Measurements from ENCODE around the gene RAMAC.
A peak's percentile ranks its signal among the peaks of the same experiment; 100 is the strongest.
"Not testable (repeated sequence)": the region's sequence is repeated elsewhere in the genome, so short reads cannot be mapped to it uniquely, and the experiment has no call there.

Gene RAMAC

DNA sequence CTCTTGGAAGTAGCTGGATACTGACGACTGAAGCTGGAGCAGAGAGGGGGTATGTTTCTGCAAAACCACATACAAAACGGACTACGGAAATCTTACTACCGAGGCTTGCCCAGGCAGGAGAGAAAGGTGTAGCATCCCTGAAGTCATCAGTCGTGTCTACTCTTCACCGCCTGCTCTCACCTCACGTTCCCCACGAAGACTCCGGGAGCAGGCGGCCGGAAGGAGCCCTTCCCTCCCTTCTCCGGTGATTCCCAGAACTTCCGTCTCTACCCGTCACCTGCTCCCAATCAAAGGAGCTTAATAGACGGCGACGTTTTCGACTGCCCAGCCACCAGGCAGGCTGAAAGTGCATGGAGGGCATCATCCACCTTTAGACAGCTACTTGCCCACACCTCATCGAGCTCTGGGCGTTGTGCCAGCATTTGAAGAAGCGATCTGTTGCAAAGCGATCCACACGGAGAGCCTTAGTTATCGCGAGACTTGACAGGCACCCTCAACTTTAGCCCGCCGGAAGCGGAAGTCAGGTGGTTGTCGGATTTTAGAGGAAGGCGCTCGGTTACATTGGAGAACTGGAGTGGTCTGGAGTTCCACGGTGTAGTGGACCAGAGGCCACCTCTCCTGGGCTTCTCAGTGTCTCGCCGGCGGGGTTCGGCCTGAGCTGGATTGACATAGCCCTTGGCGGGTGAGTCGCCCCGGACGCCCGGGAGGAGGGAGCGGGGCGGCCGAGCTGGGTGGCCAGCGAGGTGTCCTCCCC, at the start of gene RAMAC:
Gene RAMAC, plus strand, starts transcription at position 523 of the 754 bp plus-strand sequence. CDS start 2,809 bp downstream, outside the sequence.
- peak; percentile 84 for DNase-seq

DNA sequence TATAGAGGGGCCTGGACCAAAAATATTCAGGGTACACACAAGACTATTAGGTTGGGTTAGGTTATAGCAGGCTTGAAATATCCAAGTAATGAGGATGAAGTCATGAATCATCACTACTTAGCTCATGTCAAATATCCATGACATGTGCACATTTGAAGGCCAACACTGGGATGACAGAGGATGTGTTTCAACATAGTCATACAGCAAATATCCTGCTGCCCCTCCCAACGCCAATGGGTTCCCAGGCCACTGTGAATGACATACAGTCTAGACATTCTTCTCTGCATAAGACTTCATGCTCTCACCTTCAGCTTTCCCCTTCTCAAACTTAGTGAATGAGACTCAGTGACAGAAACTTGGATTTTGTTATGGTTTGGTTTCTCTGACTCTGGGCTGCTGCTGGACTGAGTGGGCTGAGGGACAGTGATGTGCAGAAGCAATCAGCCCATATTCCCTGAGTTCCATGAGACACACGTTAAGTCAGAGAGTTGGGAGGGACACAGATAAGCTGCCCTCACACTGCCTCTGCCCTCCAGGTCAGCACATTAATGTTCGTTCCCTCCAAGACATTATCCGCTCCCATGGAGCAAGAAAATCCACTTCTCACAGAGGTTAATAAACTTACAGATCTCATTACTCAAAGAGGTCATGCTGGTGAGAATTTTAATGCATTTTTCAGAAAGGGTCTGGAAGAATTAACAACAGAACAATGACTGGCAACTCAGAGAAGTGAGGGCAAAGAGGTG, 48.9 kb upstream of the RAMAC start:
- no peak for DNase-seq

DNA sequence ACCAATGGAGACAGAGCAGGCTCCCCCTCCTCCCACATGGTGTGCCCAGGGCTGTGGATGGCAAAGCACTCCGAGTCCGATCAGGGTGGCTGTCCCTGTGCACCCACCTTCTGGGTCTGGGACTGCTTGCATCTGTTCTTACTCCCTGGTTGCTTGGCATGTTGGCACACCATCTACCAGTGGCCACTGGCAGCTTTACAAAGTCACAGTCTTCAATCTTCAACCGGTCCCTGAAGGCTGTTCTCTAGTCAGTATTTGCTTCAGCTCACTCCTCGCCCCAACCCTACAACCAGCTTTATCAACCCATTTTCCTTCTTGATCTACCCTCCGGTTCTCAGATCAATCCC, 48.3 kb upstream of the RAMAC start:
- DNase-seq = no peak

DNA sequence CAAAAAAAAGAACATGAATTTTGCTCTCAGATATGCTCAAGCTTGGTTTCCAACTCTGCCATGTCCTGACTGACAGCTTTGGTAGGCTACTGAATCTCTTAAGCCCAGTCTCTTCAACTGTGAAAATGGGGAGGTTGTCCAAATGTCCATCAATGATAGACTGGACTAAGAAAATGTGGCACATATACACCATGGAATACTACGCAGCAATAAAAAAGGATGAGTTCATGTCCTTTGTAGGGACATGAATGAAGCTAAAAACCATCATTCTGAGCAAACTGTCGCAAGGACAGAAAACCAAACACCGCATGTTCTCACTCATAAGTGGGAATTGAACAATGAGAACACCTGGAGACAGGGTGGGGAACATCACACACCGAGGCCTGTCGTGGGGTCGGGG, 46.3 kb upstream of the RAMAC start:
- not testable (repeated sequence) for DNase-seq

DNA sequence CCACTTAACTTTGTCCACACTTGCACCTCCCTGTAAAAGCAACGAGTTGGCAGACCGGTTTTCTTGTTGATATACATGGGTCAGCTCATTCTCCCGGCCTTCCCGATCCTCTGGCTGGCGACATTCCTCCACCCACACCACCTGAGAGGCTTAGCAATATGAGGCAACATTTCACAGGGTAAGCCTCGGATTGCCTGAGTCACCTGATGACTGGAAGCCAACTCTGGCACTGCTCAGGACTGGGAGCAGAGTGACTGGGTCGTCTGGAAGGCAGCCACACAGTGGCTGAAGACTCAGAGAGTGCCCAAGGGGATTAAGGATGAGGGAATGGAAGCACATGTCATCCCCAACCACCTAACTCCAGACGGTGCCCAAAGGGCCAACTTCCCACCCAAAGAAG, 43.3 kb upstream of the RAMAC start:
- DNase-seq = no peak

DNA sequence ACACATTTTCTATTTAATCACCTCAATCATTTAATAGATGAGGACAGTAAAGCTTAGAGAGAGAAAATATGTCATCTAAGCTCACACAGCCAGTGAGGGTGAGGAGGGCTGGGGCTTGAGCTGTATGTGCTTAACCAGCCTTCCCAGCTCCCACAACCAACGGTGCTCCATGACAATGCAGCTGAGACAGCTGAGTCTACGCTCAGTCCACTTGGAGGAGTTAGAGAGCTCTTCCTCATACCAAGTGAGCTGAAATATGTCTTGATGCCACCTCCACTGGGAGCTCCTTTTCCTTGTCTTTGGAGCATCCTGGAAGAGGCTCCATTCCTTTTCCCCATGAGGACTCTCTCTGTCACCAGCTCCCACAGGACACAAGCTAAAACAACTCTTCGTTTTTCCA, 42.8 kb upstream of the RAMAC start:
- DNase-seq = no peak

DNA sequence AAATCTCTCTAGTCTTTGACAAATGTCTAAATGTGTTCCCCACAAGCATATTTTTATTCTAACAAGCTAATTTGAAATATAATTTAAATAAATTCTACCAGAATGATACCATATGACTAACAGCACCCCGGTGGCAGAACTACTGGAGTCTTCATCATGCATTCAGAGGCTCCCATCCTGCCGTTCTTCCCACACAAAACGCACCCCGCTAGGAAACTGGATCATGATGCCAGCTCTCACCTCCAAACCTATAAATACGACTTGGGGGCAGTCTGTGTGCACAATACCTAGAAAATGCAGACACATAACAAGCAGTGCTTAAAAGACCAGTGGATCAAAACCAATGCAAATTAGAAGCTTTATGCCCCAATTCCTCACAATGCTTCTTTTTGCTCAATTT, 42.0 kb upstream of the RAMAC start:
- DNase-seq = no peak

DNA sequence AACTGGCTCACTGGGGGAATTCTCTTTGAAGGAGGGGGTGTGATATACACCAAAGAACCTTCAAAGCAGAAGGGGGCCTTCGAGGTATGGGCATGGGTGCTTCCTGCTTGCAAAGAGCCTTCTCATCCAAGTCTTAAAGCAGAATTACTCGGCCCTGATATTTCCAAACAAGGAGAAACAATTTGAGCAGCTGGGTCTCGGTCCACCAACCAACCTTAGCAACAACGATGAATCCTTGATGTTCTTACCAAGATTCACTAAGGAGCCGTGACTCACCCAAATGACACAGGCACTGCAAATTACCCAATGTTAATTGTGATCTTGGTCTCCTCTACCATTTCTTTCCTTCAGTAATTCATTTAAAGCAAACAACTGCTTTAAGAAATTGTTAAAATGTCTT, 41.2 kb upstream of the RAMAC start:
- DNase-seq = no peak

DNA sequence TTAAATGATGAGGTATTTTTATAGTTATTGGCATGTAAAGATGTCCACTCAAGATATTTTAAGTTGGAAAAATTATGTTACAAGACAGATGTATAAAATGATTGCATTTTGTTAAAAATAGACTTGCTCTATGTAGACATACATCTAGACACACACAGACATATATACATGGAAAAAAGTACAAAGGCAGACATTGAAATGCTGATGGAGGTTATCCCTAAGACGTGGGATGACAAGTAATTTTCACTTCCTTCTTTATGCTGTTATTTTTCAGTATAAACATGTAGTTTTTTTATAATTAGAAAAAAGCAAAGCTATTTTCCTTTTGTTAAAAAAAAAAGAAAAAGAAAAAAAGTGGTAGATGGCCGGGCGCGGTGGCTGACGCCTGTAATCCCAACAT, 40.7 kb upstream of the RAMAC start:
- no peak for DNase-seq

DNA sequence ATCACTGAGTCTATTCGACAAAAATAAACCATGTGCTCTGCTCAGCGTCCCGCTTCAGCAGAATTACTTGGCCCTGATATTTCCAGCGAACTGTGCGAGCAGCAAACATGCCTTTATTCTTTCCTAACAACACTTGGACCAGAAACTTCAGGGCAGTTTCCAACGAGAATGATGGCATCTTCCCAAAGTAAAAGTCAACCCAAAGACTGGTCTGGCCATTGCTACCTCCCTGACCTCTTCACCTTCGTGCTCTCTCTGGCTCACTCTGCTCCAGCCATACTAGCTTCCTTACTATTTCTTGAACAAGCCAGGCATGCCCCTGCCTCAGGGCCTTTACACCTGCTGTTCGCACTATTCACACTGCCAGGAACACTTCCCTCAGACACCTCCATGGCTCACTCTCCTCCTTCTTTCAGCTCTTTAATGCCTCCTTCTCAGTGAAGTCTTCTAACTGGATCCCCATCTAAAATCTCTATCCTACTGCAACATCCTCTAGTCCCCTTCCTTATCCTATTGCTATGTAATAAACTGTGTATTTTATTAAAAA, 39.8 kb upstream of the RAMAC start:
- DNase-seq = no peak

DNA sequence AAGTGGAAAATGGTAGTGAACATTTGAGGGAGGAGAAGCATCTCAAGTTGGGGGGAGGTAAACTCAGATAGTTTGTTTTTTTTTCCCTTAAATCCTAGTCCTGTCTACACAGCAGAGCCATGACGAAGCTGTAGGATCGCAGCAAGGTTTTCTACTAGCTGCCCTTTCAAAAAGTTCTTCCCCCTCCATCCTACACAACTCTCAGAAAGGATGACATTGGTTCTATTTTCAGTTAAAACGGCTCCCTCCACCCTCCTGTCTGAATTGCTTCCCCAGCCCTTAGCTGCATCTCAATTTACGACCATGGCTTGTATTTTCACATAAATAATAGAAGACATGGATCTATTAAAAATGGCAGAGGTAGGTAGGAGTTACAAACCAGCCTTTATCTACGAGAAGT, 35.7 kb upstream of the RAMAC start:
- no peak for DNase-seq

DNA sequence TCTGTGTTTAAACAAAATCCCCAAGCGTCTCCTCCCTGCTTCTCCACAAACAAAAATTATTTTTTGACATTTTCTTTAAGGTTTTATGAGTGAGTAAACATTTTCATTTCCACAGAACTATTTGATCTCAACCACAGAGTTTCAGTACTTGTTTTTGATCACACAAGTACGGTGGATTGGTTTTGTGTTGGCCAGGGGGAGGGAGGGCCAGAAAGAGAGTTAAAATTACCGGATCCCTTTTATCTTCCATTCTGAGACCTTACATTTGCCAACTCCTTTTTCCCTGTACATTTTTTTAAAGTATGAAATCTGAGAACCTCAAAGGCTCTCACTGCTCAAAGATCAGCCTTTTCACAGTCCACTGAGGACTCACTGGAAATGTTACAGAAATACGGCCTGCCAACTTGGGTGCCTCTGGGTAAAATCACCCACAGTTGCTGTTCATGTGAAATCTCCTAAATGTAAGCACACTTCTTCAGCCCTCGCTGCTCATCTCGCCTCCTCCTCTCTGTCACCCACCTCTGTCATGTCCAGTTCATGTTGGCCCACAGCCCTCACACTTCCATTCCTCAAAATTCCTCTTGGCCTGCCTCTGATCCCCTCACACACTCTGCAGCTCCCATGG, 35.2 kb upstream of the RAMAC start:
- DNase-seq = no peak

DNA sequence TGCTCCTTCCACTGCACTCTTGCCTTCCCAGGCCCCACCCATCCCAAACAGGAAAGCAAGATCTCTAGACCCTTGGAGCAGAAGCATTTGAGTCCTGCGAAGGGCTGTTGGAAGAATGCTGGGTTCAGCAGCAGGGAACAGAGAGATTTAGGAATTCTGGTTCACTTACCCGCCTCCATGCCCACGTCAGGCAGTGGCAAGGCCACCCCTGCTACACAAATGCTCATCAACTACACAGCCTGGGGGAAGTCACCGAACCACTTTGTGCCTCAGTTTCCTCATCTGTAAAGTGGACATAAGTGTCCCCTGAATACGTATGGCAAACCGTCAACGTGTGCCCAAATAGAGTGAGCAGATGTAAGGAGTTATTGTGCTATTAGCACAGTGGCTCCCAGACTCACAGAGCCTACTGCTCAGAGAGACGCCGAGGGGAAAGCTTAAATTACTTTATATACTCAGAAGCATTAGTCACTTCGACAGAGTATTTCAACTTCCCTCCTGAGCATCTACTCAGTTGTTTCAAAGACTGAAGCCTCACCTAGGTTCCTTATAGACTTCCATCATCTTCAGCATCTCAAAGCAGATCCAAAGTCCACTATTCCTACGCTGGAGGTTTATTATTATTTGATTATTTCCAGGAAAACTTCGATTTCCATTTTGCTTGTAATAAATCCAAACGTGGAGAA, 34.4 kb upstream of the RAMAC start:
- DNase-seq = no peak

DNA sequence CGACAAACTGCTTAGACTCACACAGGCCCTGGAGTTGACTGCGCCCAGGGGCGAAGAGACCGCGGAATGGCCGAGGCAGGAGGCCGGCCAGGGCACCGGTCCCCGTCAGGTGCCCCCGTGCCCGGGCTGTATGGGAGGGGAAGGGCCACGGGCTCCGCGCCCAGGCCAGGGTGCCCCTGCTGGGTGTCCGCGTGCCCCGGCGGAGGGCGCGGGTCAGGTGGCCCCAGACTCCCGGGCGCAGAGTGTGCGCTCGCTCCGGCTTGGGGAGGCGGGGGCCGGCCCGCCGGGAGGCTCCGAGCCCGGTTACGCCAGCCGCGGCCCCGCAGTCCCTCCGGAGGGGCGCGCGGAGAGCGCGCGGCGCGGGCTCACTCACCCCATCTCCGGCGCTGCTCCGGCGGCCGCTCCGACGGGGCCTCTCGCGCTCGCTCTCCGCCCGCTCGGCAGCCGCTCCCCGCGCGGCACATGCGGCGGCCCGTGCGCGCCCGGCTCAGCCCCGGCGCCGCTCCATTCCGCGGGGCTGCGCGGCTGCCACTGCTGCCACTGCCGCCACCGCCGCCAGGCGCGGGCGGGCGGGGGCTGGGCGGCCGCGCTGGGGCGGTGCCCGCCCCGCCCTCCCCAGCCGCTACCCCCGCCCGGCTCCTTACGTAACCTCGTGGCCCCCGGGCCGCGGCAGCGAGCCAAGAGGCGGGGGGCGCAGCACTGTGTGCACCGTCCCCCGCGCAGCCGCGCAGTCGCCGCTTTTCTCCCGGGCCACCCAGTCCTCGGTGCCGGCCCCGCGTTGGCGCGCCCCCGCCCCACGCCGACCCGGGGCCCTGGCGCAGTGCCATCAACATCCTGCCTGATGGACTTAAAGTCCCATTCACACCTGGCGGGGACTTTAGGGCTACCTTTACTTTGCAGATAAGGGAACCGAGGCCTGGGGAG, 33.6 kb upstream of the RAMAC start, which contains the start of gene HOMER2:
Gene HOMER2, minus strand, starts transcription at position 563 of the 924 bp plus-strand sequence. Its CDS starts 185 bp downstream, at position 378.
- DNase-seq = no peak

DNA sequence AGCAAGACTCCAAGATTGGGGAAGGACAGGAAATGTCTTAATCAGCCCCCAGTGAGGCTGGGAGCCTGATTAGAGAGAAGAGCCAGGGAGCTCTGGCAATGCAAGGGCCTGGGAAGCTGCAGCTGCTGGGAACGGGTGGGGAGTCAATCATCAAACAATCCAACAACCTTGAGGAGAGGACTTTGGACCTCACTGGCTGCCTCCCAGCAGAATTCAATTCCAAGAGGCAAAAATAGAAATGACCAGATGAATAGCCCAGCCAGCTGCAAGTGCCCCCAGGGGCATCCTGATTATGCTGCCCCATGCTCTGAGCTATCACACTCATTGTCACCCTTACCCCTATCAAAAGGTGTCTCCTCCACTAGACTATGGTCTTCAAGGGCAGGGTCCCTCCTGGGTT, 27.4 kb upstream of the RAMAC start:
- no peak for DNase-seq

DNA sequence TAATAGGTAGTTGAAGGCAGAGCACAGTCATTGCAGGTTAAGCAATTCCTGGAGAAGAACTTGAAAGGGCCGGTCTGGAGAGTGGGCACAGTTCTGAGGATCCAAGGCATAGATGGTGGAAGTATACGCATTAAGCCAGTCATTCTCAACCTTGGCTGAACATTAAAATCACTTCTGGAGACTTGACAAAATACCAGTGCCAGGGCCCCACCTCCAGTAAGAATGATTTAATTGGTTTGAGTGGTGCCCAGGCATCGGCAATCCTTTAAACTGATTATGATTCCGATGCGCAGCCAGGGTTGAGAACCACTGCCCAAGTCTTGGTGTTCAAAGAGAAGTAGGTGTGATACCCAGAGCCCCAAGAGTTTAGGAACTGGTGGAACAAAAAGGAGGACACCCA, 26.6 kb upstream of the RAMAC start:
- DNase-seq = no peak

DNA sequence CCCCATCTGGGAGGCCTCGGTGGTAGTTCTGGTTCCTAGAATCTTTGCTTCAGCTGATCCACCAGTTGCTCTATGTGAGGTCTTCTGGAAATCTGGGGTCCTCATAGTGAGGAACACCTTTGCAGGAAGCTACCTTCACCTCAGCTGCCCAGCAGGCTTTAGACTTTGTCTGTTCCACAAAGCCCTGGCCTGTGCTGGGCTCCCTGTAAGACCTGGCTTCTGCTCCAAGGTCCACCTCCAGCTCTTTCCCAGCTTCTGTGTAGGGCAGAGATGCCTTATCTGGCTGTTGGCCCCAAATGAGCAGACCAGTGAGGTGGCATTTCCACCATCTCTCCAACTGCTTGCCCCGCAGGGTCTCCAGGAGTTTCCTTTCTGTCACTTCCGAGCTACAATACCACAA, 25.2 kb upstream of the RAMAC start:
- no peak for DNase-seq

DNA sequence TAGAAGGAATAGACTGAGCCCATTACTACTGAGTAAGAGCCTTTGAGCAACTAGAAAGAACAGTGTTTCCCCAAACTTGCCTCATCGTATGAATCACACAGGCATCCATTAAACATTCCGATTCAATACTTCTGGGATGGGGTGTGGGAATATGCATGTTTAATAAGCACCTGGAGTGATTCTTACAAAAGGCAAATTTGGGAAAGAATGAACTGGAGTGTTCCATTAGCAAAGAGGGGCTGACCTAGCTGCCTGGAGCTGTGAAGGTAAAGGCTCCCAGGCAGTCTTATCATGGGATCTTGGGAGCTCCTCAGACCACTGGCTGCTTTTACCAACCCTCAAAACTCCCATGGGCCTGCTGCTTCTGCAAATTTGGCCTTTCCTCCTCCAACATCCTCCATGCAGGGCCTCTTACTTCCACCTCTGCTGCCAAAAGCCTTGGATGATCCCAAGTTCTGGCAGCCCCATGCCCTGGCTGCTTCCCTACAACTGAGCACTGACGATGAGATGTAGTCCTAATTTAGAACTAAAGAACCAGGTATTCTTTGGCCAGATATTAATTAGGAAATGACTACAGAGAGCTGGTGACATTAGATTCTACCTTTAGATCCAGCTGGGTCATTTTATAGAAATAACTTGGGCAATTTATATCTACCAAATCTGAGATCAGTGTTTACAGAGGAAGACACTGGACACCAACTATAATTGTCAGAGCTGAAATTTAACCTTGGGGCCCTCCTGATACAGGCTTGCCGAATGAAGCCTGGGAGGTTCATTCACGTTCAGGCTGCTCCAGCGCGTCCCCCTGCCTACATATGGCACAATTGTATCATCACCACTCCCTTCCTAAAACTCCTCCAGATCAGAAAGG, 22.3 kb upstream of the RAMAC start:
- DNase-seq = no peak

DNA sequence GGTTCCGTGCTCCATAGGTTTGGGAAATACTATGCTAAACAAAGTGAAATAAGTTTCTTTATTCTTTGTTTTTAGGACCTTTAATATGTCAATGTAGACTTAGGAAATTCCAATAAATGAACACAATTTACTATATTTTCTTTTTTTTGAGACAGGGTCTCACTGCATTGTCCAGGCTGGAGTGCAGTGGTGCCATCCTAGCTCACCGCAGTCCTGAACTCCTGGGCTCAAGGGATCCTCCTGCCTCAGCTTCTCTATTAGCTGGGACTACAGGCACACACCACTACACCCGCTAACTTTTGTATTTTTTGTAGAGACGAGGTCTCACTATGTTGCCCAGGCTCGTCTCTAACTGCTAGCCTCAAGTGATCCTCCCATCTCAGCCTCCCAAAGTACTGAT, 21.1 kb upstream of the RAMAC start:
- no peak for DNase-seq

DNA sequence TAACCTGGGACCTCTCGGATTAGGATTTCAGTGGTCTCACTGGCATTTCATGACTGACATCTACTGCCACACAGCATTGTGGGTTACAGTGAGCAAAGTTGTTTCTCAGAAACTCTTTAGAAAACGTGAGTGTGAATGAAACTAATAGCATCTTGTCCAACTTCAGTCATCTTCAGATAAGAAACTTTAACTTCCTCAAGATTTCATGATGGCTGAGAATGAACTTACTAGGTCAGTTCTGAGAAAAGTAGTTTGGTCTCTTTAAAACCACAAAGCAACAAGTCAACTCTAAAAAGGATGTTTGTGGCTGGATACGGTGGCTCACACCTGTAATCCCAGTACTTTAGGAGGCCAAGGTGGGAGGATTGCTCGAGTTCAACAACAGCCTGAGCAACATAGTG, 19.3 kb upstream of the RAMAC start:
- no peak for DNase-seq

DNA sequence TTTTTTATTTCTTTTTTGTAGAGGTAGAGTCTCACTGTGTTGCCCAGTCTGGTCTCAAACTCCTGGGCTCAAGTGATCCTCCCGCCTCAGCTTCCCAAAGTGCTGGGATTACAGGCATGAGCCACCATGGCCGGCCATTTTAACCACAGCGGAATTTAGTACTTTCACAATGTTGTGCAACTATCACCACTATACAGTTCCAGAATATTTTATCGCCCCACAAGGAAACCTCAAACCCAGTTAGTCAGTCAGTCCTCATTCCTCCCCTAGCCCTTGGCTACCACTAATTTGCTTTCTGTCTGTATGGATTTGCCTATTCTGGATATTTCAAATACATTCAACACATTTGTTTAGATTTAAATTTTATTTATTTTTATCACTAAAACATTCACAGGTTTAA, 17.9 kb upstream of the RAMAC start:
- DNase-seq = no peak

Measured in NCI-H510A (cell line).